Heart right ventricle (tissue), 16 donors: Measurements from ENCODE around the gene HSD17B3. TPM values are rescaled to one million over a fixed set of nuclear protein-coding genes. Genes with fewer than 3 reads are reported as not detected.

Experiments
- ATAC-seq, 8 donors: fragments of 200-7000 bp; cut with Tn5 transposase; one replicate each; pipeline ENCODE4 v1.9.1; 2020; ENCODE audit warnings: mild to moderate bottlenecking in 8 of 8, moderate library complexity in 8 of 8, moderate number of reproducible peaks in 1 of 8
- DNase-seq, 2 donors: peaks; one replicate each; pipeline ENCODE4 v3.0.0-alpha.2; 2020
- H3K27ac ChIP-seq, 10 donors: fragments of 200-600 bp; sonication (generic) in 2 of 10; one replicate each; pipeline versions ENCODE4 v1.5.0 to v1.8.0; 2020 to 2022; ENCODE audit warnings: mild to moderate bottlenecking in 3 of 10
- H3K27me3 ChIP-seq, 7 donors: fragments of 200-600 bp; one replicate each; pipeline ENCODE4 v1.8.0; 2021 to 2022; ENCODE audit warnings: mild to moderate bottlenecking in 2 of 7
- H3K36me3 ChIP-seq, 9 donors: fragments of 200-600 bp; sonication (generic) in 1 of 9; one replicate each; pipeline versions ENCODE4 v1.5.0 to v1.8.0; 2020 to 2022; ENCODE audit warnings: mild to moderate bottlenecking in 2 of 9
- H3K4me1 ChIP-seq, 9 donors: fragments of 200-600 bp; sonication (generic) in 1 of 9; one replicate each; pipeline versions ENCODE4 v1.5.0 to v1.8.0; 2020 to 2022; ENCODE audit warnings: mild to moderate bottlenecking in 4 of 9
- H3K4me3 ChIP-seq, 10 donors: fragments of 200-600 bp; sonication (generic) in 2 of 10; one replicate each; pipeline versions ENCODE4 v1.5.0 to v1.8.0; 2020 to 2022; ENCODE audit warnings: mild to moderate bottlenecking in 7 of 10, moderate library complexity in 2 of 10
- H3K9me3 ChIP-seq, 11 donors: fragments of 200-600 bp in 10 of 11; sonication (generic) in 2 of 11; one replicate each; pipeline versions ENCODE4 v1.5.0 to v1.8.0; 2013 to 2022; ENCODE audit warnings: mild to moderate bottlenecking in 2 of 11, control low read depth in 1 of 11, moderate library complexity in 1 of 11
- CTCF ChIP-seq, 9 donors: fragments of 200-600 bp; sonication (generic) in 2 of 9; IDR thresholded peaks; one replicate each; pipeline versions ENCODE4 v1.5.0 to v1.8.0; 2021 to 2022; ENCODE audit warnings: antibody characterized with exemption in 9 of 9, mild to moderate bottlenecking in 5 of 9, moderate library complexity in 1 of 9
- WGBS, 2 donors: extraction: QIAGEN DNeasy Blood & Tissue Kit; methylation state at CpG; one replicate each; pipeline ENCODE4 v1.1.7; 2013; ENCODE audit warnings: inconsistent platforms in 1 of 2; 5-methylcytosine and 5-hydroxymethylcytosine counted together
- intact Hi-C, 10 donors: fragments of 100-400 bp; cut with DNase I; formaldehyde crosslinking; loops; one replicate each; pipeline versions ENCODE4 v1.11.1 to v1.14.2; 2022
- polyA plus RNA-seq, 2 donors: library from polyadenylated mRNA; stranded (reverse); fragments of 200-250 nt; gene quantifications; one replicate each; pipeline ENCODE4 v1.2.3, GENCODE V29; 2013
- total RNA-seq, 10 donors: library from RNA; stranded (reverse); fragmentation: NEBNext Ultra II Directional in 3 of 10; extraction: Animal tissue kit (Norgen Biotek cat#: 25700) in 3 of 10; gene quantifications; one replicate each; pipeline versions ENCODE4 v1.2.1 to v1.2.4, GENCODE V29; 2021 to 2023
- donor health status: Arrhythmogenic right ventricular cardiomyopathy.
- donor health status: ischemic (EF 13 %, LVEDD 7.1; RV severe dilation, severe dysfunction).
- donor health status: healthy with polysubstance abuse.
- donor health status: DM: no; HTN: yes; CAD: no.
- donor health status: DM: no; HTN: no; CAD: no.
- donor health status: ischemic (EF 25% LVEDD 6.9; RV normal size, moderate dysfunction).
- donor health status: ischemic (EF 25% LVEDD 5.7; RV mildly dilated, moderate dysfunction).
- donor health status: healthy.
- donor health status: DM: yes; HTN: yes; CAD: no.
- donor health status: Ischemic cardiomyopathy.
- donor health status: ischemic (EF 35%, LVEDD 5.7; RV mildly dilated, moderate dysfunction).
- donor health status: nonischemic (EF 11% LVEDD 7.7; RV severe dilation, severe dysfunction).
- donor health status: DM: yes; HTN: yes; CAD: no.
- donor health status: PGD.
- donor health status: ischemic (EF 29% LVEDD 5.4; RV normal size, mild dysfunction).
- donor health status: nonischemic (EF 23%, LVEDD 6.1; RV moderate dilation, normal function).

Gene HSD17B3
- total and polyA plus RNA-seq, 12 donors: 0.66 to 12.2 (median 1.2) TPM

DNA sequence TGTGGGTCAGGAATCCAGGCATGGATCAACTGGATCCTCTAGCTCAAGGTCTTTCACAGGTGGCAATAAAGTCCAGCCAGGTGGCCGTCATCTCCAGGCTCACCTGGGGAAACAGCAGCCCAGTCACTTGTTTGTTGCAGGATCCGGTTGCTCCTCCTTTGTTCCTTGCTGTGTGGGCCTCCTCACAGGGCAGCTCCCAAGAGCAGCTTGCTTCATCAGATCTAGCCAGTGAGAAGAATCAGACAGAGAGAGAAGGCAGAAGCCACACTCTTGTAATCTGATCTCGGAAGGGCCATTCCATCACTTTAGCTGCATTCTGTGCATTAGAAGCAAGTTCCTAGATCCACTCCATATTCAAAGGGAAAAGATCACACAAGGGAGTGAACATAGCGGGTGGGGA, 3.2 kb upstream of the HSD17B3 start:
- Histone ChIP-seq H3K27ac (no peak overlapping the region), H3K4me1 (no peaks in the 10 kb centered on the region), H3K36me3 (no peaks in the 10 kb centered on the region), H3K4me3 (no peak overlapping the region), H3K27me3 (no peaks in the 10 kb centered on the region), H3K9me3 (peaks cover 0 to 4% (median 0%) of the 10 kb centered on the region in 11 donors)
- no peak for ATAC-seq
- DNase-seq: no peak
- no peak for TF ChIP-seq CTCF (IDR thresholded peaks at IDR 0.05)
- WGBS, 2 donors: 55 to 81% methylated on average over 4 of the region's 4 CpGs
- intact Hi-C loops: no loop called here

- Histone ChIP-seq H3K4me1 (no peaks in the 10 kb centered on the region), H3K36me3 (no peaks in the 10 kb centered on the region), H3K27ac (no peak overlapping the region), H3K4me3 (no peak overlapping the region), H3K27me3 (no peaks in the 10 kb centered on the region), H3K9me3 (peaks cover 0 to 4% (median 0%) of the 10 kb centered on the region in 11 donors)
- DNase-seq (no peak), ATAC-seq (no peak)
- intact Hi-C loops: no loop called here
- no peak for TF ChIP-seq CTCF (IDR thresholded peaks at IDR 0.05)
Observed at GRCh38 chr9:96304230-96304629, 2.3 kb upstream of the HSD17B3 start.

- Histone ChIP-seq H3K4me1 (no peaks in the 10 kb centered on the region), H3K27ac (no peak overlapping the region), H3K36me3 (no peaks in the 10 kb centered on the region), H3K27me3 (no peaks in the 10 kb centered on the region), H3K4me3 (no peak overlapping the region), H3K9me3 (peaks cover 0 to 6% (median 0%) of the 10 kb centered on the region in 11 donors)
- 75 to 81% methylated on average over 4 of the region's 4 CpGs for whole genome bisulfite sequencing, 2 donors
- intact Hi-C loops: no loop called here
- TF ChIP-seq CTCF (IDR thresholded peaks at IDR 0.05): no peak
- no peak for ATAC-seq
- no peak for DNase-seq
Observed at GRCh38 chr9:96299823-96300222, 2.2 kb downstream of the HSD17B3 start.

DNA sequence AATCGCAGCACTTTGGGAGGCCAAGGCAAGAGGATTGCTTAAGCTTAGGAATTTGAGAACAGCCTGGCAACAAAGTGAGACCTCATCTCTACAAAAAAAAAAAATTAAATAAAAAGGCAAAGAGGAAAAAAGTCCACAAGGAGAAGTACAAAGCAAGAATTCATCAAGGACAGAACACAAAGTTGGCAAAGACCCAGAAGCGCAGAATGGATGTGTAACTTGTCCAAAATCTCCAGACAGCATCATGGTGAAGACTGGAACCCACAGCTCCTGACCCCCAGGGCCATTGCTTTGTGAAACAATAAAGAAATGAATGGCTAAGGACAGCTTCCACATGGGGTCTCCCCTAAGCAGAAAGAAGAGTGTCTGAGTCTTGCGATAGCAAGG, 7.8 kb downstream of the HSD17B3 start:
- H3K36me3 ChIP-seq: no peaks in the 10 kb centered on the region
- no peaks in the 10 kb centered on the region for H3K27me3 ChIP-seq
- H3K4me1 ChIP-seq: no peaks in the 10 kb centered on the region
- intact Hi-C loops: no loop called here
- 88 to 89% methylated on average over 3 of the region's 3 CpGs for WGBS, 2 donors
- no peak overlapping the region for H3K27ac ChIP-seq
- no peak for DNase-seq
- H3K9me3 ChIP-seq: peaks cover 0 to 6% (median 0%) of the 10 kb centered on the region in 11 donors
- TF ChIP-seq CTCF (IDR thresholded peaks at IDR 0.05): no peak
- H3K4me3 ChIP-seq: no peak overlapping the region
- no peak for ATAC-seq
